ENCODE data around the gene OR10AD1.

- TF ChIP-seq, protein P1, sequence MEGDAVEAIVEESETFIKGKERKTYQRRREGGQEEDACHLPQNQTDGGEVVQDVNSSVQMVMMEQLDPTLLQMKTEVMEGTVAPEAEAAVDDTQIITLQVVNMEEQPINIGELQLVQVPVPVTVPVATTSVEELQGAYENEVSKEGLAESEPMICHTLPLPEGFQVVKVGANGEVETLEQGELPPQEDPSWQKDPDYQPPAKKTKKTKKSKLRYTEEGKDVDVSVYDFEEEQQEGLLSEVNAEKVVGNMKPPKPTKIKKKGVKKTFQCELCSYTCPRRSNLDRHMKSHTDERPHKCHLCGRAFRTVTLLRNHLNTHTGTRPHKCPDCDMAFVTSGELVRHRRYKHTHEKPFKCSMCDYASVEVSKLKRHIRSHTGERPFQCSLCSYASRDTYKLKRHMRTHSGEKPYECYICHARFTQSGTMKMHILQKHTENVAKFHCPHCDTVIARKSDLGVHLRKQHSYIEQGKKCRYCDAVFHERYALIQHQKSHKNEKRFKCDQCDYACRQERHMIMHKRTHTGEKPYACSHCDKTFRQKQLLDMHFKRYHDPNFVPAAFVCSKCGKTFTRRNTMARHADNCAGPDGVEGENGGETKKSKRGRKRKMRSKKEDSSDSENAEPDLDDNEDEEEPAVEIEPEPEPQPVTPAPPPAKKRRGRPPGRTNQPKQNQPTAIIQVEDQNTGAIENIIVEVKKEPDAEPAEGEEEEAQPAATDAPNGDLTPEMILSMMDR (IDR thresholded peaks at IDR 0.05): no peak
- TF ChIP-seq POLR2A (IDR thresholded peaks at IDR 0.05): no peak
These were observed 25.1 kb downstream of the OR10AD1 start for GRCh38 chr12:48177982-48178381.

Measured in thyroid gland (tissue), 4 donors.